Fibroblast of lung (primary cell): ENCODE data around the gene OSGIN1.

Experiments used
- EZH2 ChIP-seq: IDR thresholded peaks from 2 replicates; pipeline ENCODE4 v1.5.1; 2012; ENCODE audit warnings: low read length, control low read depth, mild to moderate bottlenecking; ENCODE audit errors: missing control alignments
- TF ChIP-seq, protein P1 (sequence below), 2 donors: IDR thresholded peaks in 1 of 2; conservative IDR thresholded peaks in 1 of 2; 1 replicate in 1 of 2; 2 replicates in 1 of 2; pipeline ENCODE4 v1.5.1; 2011 to 2012; ENCODE audit warnings: low read length in 2 of 2, control low read depth in 1 of 2, inconsistent platforms in 1 of 2, low read depth in 1 of 2, mild to moderate bottlenecking in 1 of 2

DNA sequence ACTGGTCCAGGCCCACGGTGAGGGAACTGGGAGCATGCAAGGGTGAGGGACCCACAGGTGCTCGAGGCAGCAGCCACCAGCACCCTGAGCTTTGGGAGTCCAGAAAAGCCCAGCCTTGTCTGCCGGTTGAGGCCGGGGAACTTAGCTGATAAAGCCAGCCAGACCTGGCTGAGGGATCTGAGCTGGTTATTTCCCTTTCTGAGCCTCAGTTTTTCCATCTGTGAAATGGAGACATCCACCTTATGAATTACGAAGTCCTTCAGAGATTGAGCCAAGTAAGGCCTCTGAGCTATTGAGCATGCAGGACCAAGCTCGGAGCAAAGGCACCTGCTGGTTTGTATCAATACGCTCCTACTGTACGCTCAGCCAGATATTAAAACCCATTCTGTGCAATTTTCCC lies 28.8 kb downstream of the OSGIN1 start:
- TF ChIP-seq, protein P1, sequence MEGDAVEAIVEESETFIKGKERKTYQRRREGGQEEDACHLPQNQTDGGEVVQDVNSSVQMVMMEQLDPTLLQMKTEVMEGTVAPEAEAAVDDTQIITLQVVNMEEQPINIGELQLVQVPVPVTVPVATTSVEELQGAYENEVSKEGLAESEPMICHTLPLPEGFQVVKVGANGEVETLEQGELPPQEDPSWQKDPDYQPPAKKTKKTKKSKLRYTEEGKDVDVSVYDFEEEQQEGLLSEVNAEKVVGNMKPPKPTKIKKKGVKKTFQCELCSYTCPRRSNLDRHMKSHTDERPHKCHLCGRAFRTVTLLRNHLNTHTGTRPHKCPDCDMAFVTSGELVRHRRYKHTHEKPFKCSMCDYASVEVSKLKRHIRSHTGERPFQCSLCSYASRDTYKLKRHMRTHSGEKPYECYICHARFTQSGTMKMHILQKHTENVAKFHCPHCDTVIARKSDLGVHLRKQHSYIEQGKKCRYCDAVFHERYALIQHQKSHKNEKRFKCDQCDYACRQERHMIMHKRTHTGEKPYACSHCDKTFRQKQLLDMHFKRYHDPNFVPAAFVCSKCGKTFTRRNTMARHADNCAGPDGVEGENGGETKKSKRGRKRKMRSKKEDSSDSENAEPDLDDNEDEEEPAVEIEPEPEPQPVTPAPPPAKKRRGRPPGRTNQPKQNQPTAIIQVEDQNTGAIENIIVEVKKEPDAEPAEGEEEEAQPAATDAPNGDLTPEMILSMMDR (conservative IDR thresholded peaks at IDR 0.05 in 1 of 2, IDR thresholded peaks at IDR 0.05 in 1 of 2; ENCODE audit: low read depth in 1 of 2, low read length in 2 of 2): no peak
- no peak for TF ChIP-seq EZH2
